Esophagus squamous epithelium (tissue), 5 donors: Measurements from ENCODE around the gene ACSF3. TPM values are rescaled to one million over a fixed set of nuclear protein-coding genes. Genes with fewer than 3 reads are reported as not detected.

Source experiments
- DNase-seq: peaks from one replicate; lab custom pipeline; 2025; lab: John Stamatoyannopoulos, UW
- H3K27ac ChIP-seq, 4 donors: fragments of 200-600 bp; sonication (generic); one replicate each; pipeline ENCODE4 v1.5.1; 2016 to 2019; ENCODE audit warnings: mild to moderate bottlenecking in 1 of 4
- H3K27me3 ChIP-seq, 4 donors: fragments of 200-600 bp; sonication (generic); 1 replicate in 3 of 4; 2 replicates in 1 of 4; pipeline versions ENCODE4 v1.5.1 to v1.6.0; 2017 to 2021; ENCODE audit warnings: antibody characterized with exemption in 1 of 4
- H3K36me3 ChIP-seq, 3 donors: fragments of 200-600 bp; sonication (generic); one replicate each; pipeline ENCODE4 v1.5.1; 2016 to 2019
- H3K4me1 ChIP-seq, 3 donors: fragments of 200-600 bp; sonication (generic); one replicate each; pipeline ENCODE4 v1.5.1; 2017 to 2019
- H3K4me3 ChIP-seq, 4 donors: fragments of 200-600 bp; sonication (generic); 1 replicate in 3 of 4; 2 replicates in 1 of 4; pipeline ENCODE4 v1.5.1; 2016 to 2019; ENCODE audit warnings: mild to moderate bottlenecking in 2 of 4, moderate library complexity in 1 of 4
- H3K9me3 ChIP-seq, 3 donors: fragments of 200-600 bp; sonication (generic); one replicate each; pipeline ENCODE4 v1.5.1; 2016 to 2019
- POLR2A ChIP-seq, 4 donors: fragments of 450-650 bp; IDR thresholded peaks; one replicate each; pipeline ENCODE4 v1.6.1; 2017; ENCODE audit warnings: antibody characterized with exemption in 4 of 4, mild to moderate bottlenecking in 4 of 4, moderate library complexity in 3 of 4
- WGBS, 2 donors: methylation state at CpG; one replicate each; pipeline ENCODE4 v1.1.5; 2018; 5-methylcytosine and 5-hydroxymethylcytosine counted together
- intact Hi-C: fragments of 100-400 bp; cut with DNase I; formaldehyde crosslinking; loops from one replicate; pipeline ENCODE4 v1.15.0; 2022
- total RNA-seq, 4 donors: library from RNA; depleted of rRNA; stranded (reverse); fragments of >200 nt; gene quantifications; one replicate each; pipeline ENCODE4 v1.1.0, GENCODE V29; 2016
- TF ChIP-seq, protein P1 (sequence below), 6 experiments: fragments of 450-650 bp in 4 of 6; fragments of 200-600 bp in 2 of 6; sonication (generic) in 2 of 6; IDR thresholded peaks; one replicate each; pipeline ENCODE4 v1.5.1; 2016 to 2019; ENCODE audit warnings: antibody characterized with exemption in 6 of 6, mild to moderate bottlenecking in 4 of 6, moderate library complexity in 4 of 6
- donor health status: DM: yes; HTN: yes; CAD: no.

The ACSF3 gene
- total RNA-seq, 4 donors from 2014 or later = 15.1 to 21.1 (median 17.4) TPM

DNA sequence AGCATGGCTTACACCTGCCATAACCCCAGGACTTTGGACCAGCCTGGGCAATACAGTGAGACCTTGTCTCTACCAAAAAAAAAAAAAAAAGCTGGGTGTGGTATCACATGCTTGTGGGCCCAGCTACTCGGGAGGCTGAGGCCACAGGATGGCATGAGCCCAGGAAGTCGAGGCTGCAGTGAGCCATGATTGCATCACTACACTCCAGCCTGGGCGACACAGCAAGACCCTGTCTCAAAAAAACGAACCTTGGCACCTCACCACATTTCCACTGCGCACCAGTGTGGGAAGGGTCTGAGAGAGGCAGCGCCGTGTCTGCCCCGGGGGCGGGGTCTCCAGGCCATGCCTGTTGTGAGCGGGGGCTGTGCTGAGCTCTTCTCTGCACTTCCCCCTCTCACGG lies 6.3 kb downstream of the ACSF3 start:
- Histone ChIP-seq H3K36me3 (peaks cover 17 to 61% (median 38%) of the 10 kb centered on the region in 3 donors), H3K4me3 (no peak overlapping the region), H3K4me1 (peaks cover 11 to 35% (median 12%) of the 10 kb centered on the region in 3 donors), H3K27me3 (no peaks in the 10 kb centered on the region), H3K27ac (no peak overlapping the region), H3K9me3 (no peaks in the 10 kb centered on the region)
- TF ChIP-seq, protein P1, sequence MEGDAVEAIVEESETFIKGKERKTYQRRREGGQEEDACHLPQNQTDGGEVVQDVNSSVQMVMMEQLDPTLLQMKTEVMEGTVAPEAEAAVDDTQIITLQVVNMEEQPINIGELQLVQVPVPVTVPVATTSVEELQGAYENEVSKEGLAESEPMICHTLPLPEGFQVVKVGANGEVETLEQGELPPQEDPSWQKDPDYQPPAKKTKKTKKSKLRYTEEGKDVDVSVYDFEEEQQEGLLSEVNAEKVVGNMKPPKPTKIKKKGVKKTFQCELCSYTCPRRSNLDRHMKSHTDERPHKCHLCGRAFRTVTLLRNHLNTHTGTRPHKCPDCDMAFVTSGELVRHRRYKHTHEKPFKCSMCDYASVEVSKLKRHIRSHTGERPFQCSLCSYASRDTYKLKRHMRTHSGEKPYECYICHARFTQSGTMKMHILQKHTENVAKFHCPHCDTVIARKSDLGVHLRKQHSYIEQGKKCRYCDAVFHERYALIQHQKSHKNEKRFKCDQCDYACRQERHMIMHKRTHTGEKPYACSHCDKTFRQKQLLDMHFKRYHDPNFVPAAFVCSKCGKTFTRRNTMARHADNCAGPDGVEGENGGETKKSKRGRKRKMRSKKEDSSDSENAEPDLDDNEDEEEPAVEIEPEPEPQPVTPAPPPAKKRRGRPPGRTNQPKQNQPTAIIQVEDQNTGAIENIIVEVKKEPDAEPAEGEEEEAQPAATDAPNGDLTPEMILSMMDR (IDR thresholded peaks at IDR 0.05) = no peak
- TF ChIP-seq POLR2A (IDR thresholded peaks at IDR 0.05) = no peak
- 42 to 49% methylated on average over 6 to 7 of the region's 11 CpGs for WGBS, 2 donors
- DNase-seq = no peak
- intact Hi-C loops = no loop called here

DNA sequence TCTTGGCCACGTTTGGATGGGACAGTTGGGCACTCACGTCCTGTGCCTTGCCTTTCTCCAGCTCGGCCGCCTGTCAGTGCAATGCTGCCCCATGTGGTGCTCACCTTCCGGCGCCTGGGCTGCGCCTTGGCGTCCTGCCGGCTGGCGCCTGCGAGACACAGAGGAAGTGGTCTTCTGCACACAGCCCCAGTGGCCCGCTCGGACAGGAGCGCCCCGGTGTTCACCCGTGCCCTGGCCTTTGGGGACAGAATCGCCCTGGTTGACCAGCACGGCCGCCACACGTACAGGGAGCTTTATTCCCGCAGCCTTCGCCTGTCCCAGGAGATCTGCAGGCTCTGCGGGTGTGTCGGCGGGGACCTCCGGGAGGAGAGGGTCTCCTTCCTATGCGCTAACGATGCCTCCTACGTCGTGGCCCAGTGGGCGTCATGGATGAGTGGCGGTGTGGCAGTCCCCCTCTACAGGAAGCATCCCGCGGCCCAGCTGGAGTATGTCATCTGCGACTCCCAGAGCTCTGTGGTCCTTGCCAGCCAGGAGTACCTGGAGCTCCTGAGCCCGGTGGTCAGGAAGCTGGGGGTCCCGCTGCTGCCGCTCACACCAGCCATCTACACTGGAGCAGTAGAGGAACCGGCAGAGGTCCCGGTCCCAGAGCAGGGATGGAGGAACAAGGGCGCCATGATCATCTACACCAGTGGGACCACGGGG lies 7.1 kb downstream of the ACSF3 start:
- intact Hi-C loops = no loop called here
- Histone ChIP-seq H3K36me3 (peaks cover 20 to 70% (median 40%) of the 10 kb centered on the region in 3 donors), H3K4me3 (no peak overlapping the region), H3K9me3 (no peaks in the 10 kb centered on the region), H3K27ac (no peak overlapping the region), H3K27me3 (no peaks in the 10 kb centered on the region), H3K4me1 (peaks cover 3 to 27% (median 4%) of the 10 kb centered on the region in 3 donors)
- WGBS, 2 donors = 69 to 85% methylated on average over 6 to 7 of the region's 42 CpGs
- DNase-seq = no peak
- no peak for TF ChIP-seq POLR2A (IDR thresholded peaks at IDR 0.05)
- TF ChIP-seq, protein P1 (IDR thresholded peaks at IDR 0.05) = no peak

DNA sequence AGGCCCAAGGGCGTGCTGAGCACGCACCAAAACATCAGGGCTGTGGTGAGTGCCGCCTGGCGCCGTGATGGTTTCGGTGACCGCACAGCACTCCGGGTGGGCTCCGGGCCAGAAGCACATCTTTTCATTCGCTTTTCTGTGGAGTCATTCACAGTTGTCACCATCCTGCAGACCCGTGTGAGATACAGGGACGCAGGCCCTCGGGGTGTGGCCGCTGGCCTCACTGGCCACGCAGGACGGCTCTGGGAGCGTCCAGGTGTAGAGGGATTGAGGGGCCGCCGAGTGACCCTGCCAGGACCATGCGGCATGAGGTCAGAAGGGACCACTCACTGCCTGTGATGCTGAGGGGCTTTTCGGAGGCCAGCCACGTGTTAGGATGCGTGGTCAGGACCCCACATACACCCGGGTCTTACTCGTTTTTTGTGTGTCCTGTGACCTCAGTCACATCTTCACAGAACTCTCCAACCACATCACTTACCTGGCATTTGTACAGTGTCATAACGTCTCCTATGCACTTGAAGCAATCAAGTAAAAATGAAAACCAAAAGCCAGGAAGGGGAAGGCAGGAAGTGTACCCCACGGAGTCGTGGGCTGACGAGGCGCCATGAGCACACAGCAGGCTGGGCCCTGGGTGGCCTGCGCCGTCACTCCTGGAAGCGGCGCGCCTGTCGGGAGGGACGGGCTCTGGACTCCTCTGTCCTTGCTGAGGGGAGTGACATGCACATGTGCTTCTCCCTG lies 7.8 kb downstream of the ACSF3 start:
- peaks cover 0 to 20% (median 0%) of the 10 kb centered on the region in 3 donors for H3K4me1 ChIP-seq
- no peak for DNase-seq
- no peaks in the 10 kb centered on the region for H3K27me3 ChIP-seq
- 93 to 95% methylated on average over 8 to 31 of the region's 37 CpGs for WGBS, 2 donors
- no peak overlapping the region for H3K4me3 ChIP-seq
- intact Hi-C loops = no loop called here
- H3K27ac ChIP-seq = no peak overlapping the region
- H3K36me3 ChIP-seq = peaks cover 20 to 77% (median 40%) of the 10 kb centered on the region in 3 donors
- H3K9me3 ChIP-seq = no peaks in the 10 kb centered on the region
- TF ChIP-seq, protein P1 (IDR thresholded peaks at IDR 0.05) = no peak
- TF ChIP-seq POLR2A (IDR thresholded peaks at IDR 0.05) = no peak

DNA sequence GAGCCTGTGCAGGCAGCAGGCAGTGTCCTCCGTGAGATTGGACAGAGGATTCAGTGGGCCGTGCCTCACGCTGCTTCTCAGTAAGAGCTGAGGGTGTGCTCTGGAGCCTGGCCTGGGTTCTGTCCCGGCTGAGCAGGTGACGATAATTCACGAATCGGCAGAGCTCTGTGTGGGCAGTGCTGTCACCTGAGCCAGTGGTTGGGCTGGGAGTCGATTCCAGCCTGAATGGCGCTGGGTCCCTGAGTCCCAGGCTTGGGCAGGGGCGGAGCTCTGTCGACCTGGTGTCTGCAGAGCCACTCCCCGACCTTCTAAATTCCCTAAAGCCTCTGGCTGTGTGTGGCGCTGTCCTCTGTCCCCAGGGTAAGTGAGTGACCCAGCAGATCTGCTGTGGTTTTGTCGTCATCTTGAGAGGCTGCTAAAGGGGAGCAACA lies 8.4 kb downstream of the ACSF3 start:
- no peak for TF ChIP-seq POLR2A (IDR thresholded peaks at IDR 0.05)
- TF ChIP-seq, protein P1 (IDR thresholded peaks at IDR 0.05) = no peak
- no peaks in the 10 kb centered on the region for H3K9me3 ChIP-seq
- H3K27ac ChIP-seq = no peak overlapping the region
- H3K4me3 ChIP-seq = no peak overlapping the region
- peaks cover 0 to 14% (median 0%) of the 10 kb centered on the region in 3 donors for H3K4me1 ChIP-seq
- intact Hi-C loops = no loop called here
- no peaks in the 10 kb centered on the region for H3K27me3 ChIP-seq
- 74 to 91% methylated on average over 5 to 11 of the region's 14 CpGs for WGBS, 2 donors
- no peak for DNase-seq
- peaks cover 20 to 83% (median 40%) of the 10 kb centered on the region in 3 donors for H3K36me3 ChIP-seq
